ENCODE results near the gene ZBTB7C.
A peak's percentile ranks its signal among the peaks of the same experiment; 100 is the strongest.

ZBTB7C gene

GRCh38 chr18:48073211-48073930 is 335.8 kb downstream of the ZBTB7C start:
- no peak for DNase-seq

- no peak for DNase-seq
Observed at GRCh38 chr18:48072428-48073204, 336.6 kb downstream of the ZBTB7C start.

GRCh38 chr18:48068916-48069445 is 340.2 kb downstream of the ZBTB7C start:
- DNase-seq, result no peak

GRCh38 chr18:48066225-48066652 is 342.9 kb downstream of the ZBTB7C start:
- DNase-seq, result no peak

GRCh38 chr18:48065601-48065995 is 343.6 kb downstream of the ZBTB7C start:
- DNase-seq, result peak; percentile 76

GRCh38 chr18:48064978-48065600 is 344.1 kb downstream of the ZBTB7C start:
- DNase-seq, result no peak

- DNase-seq, result no peak
Observed at GRCh38 chr18:48061781-48062570, 347.2 kb downstream of the ZBTB7C start.

GRCh38 chr18:48060970-48061369 is 348.2 kb downstream of the ZBTB7C start:
- no peak for DNase-seq

GRCh38 chr18:48060346-48060745 is 348.8 kb downstream of the ZBTB7C start:
- no peak for DNase-seq

- DNase-seq, result no peak
Observed at GRCh38 chr18:48059455-48060010, 349.6 kb downstream of the ZBTB7C start.

GRCh38 chr18:48058486-48058885 is 350.7 kb downstream of the ZBTB7C start:
- no peak for DNase-seq

- DNase-seq, result no peak
Observed at GRCh38 chr18:48057018-48057417, 352.2 kb downstream of the ZBTB7C start.

- no peak for DNase-seq
Observed at GRCh38 chr18:48055351-48055750, 353.8 kb downstream of the ZBTB7C start.

- DNase-seq, result no peak
Observed at GRCh38 chr18:48053881-48054816, 355.0 kb downstream of the ZBTB7C start.

GRCh38 chr18:48052842-48053241 is 356.3 kb downstream of the ZBTB7C start:
- no peak for DNase-seq

GRCh38 chr18:48051945-48052840 is 357.0 kb downstream of the ZBTB7C start:
- no peak for DNase-seq

- DNase-seq, result no peak
Observed at GRCh38 chr18:48050176-48050575, 359.0 kb downstream of the ZBTB7C start.

- DNase-seq, result no peak
Observed at GRCh38 chr18:48049757-48050156, 359.4 kb downstream of the ZBTB7C start.

- no peak for DNase-seq
Observed at GRCh38 chr18:48048251-48048650, 360.9 kb downstream of the ZBTB7C start.

- no peak for DNase-seq
Observed at GRCh38 chr18:48046843-48047242, 362.3 kb downstream of the ZBTB7C start.
